GM12801 (cell line): ENCODE results near the gene CSKMT.

Experiments used
- TF ChIP-seq, protein P1 (sequence below): IDR thresholded peaks from one replicate; pipeline ENCODE4 v1.5.1; 2011; ENCODE audit warnings: control low read depth; ENCODE audit not compliant: insufficient read length; ENCODE audit errors: extremely low read depth

The CSKMT gene, protein sequence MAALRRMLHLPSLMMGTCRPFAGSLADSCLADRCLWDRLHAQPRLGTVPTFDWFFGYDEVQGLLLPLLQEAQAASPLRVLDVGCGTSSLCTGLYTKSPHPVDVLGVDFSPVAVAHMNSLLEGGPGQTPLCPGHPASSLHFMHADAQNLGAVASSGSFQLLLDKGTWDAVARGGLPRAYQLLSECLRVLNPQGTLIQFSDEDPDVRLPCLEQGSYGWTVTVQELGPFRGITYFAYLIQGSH

DNA sequence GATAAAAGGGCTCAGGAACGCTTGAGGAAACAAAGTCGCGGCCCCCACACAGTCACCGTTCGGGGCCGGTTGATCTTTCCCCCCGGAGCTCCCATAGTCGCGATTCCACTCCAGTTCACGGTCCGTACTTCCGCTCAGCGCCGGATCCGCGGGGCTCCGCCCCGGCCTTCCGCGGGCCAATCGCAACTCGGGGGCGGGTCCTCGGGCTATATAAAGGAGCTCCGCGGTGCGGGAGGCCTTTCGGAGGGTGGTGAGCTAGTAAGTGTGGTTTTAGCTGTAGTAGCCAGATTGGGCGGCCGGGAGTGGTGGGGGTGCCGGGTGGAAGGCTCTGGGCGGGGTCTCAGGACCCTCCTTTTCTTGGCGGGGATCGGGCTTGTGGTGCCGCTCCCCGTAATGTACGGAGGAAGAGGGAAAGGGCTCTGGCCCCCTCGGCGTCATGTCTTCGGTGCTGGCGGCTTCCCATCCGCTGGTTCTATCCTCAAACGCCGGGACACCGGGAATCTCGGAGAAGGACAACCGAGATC lies at the start of gene CSKMT, which contains the start of gene C11orf98:
Gene CSKMT, plus strand, starts transcription at position 238 of the 524 bp plus-strand sequence. CDS start 568 bp downstream, outside the sequence.
Gene C11orf98, minus strand, starts transcription at position 136 of the 524 bp plus-strand sequence. Its CDS starts 41 bp downstream, at position 95.
- TF ChIP-seq, protein P1, sequence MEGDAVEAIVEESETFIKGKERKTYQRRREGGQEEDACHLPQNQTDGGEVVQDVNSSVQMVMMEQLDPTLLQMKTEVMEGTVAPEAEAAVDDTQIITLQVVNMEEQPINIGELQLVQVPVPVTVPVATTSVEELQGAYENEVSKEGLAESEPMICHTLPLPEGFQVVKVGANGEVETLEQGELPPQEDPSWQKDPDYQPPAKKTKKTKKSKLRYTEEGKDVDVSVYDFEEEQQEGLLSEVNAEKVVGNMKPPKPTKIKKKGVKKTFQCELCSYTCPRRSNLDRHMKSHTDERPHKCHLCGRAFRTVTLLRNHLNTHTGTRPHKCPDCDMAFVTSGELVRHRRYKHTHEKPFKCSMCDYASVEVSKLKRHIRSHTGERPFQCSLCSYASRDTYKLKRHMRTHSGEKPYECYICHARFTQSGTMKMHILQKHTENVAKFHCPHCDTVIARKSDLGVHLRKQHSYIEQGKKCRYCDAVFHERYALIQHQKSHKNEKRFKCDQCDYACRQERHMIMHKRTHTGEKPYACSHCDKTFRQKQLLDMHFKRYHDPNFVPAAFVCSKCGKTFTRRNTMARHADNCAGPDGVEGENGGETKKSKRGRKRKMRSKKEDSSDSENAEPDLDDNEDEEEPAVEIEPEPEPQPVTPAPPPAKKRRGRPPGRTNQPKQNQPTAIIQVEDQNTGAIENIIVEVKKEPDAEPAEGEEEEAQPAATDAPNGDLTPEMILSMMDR = no peak

DNA sequence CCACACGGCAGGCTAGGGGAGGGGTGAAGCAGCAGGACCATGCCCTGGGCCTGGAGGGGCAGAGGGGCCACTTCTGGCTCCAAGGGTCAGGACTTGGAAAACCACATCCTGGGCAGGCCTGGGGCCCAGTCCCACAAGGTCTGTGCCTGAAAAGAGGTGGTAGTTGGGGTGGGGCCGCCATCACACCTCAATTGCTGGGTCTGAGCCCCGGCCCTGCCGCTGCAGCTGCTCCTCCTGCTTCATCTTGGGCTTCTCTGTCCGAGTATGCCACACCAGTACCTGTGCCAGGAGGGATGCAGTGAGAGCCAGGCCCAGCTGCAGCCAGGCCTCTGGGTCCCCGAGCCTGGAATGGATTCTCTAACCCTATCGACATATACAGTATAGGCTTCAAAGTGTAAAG lies 49.6 kb upstream of the CSKMT start:
- TF ChIP-seq, protein P1 = no peak

- TF ChIP-seq, protein P1 = no peak
These were observed 44.0 kb upstream of the CSKMT start for GRCh38 chr11:62621027-62621566.

DNA sequence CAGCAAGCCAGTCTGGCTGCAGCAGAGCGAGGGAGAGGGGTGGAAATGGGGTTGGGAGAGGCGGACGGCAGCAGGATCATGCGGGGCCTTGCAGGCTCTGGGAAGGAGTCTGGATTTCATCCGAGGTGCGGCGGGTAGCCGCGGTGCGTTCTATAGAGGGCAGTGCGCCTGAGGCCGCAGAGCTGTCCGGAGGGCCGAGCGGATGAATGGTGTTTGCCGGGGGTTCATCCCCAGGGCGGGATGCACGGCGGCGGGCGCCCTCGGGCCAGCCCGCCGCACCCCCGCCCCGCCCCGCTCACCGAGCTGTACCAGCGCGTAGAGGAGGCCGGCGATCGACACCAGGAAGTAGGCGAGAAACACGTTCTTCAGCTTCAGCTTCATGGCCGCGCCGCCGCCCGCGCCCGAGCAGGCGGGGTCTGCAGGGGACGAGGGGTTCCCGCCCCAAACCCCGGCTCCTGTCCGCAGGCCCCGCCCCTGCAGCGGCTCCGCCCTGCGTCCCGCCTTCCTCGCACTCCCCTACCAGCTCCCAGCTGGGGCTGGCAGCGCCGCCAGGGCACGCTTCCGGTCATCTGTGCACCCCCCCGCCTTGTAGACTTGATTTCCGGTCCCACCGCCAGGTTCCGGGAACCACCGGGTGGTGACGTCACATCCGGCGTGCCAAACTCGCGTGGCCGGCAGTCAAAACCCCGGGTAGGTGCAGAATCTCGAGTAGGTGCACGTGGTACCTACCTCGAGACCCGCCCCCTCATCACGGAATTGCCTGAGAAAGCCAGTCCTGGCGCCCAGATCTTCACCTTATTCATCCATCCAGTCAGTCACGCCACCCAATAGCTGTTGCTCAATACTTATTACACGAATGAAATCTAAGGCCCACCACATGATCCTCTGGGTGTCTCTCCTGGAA lies 43.3 kb upstream of the CSKMT start, which contains the start of gene B3GAT3:
Gene B3GAT3, minus strand, starts transcription at position 420 of the 904 bp plus-strand sequence. Its CDS starts 39 bp downstream, at position 381.
- TF ChIP-seq, protein P1 = no peak

DNA sequence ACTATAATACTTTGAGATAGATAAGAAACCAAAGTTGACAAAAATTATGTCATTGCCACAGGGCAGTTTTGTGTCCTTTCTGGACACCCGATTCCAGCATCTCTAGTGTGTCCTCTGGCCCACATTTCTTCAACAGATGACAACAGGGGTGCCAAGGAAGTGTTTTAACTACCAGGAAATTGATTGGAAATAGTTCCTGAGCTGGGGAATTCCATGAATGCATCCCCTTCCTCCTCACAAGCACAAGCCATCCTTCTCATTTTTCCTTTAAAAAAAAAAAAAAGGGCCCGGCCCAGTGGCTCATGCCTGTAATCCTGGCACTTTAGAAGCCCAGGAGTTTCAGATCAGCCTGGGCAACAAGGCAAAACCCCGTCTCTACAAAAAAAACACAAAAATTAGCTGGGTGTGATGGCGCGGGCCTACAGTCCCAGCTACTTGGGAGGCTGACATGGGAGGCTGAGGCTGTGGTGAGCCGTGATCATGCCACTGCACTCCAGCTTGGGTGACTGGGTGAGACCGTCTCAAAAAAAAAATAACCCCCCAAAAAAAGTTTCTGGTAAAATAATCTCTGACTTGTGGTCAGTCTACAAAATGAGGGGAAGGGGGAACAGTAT lies 42.5 kb upstream of the CSKMT start:
- TF ChIP-seq, protein P1 = no peak

DNA sequence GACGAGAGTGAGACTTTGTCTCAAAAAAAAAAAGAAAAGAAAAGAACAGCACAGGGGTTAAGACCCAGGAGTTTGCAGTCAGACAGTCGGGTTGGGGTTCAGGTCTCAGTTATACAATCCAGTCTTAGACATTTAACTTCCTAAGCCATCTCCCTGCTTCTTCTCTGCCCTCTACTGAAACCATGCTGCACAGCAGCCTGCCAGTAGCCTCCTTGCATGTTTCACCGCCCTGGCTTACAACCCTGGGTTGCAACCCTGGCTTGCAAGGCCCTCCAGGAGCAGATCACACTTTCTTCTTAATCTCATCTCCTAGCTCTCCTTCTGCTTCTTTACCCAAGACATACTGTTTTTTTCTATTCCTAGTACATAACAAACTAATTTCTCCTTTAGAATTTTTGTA lies 37.4 kb upstream of the CSKMT start:
- TF ChIP-seq, protein P1 = no peak

- TF ChIP-seq, protein P1 = no peak
These were observed 32.6 kb upstream of the CSKMT start for GRCh38 chr11:62632492-62632891.
